Ovary (tissue), 3 donors: ENCODE results near the gene YEATS2.

Experiments
- POLR2A ChIP-seq: fragments of 450-650 bp; IDR thresholded peaks from one replicate; pipeline ENCODE4 v1.6.1; 2017; ENCODE audit warnings: antibody characterized with exemption, mild to moderate bottlenecking, moderate library complexity
- TF ChIP-seq, protein P1 (sequence below), 3 donors: fragments of 450-650 bp in 2 of 3; fragments of 200-600 bp in 1 of 3; IDR thresholded peaks; one replicate each; pipeline versions ENCODE4 v1.5.1 to v1.8.0; 2016 to 2022; ENCODE audit warnings: antibody characterized with exemption in 3 of 3, mild to moderate bottlenecking in 1 of 3
- donor health status: DM: no; HTN: no; CAD: no.

DNA sequence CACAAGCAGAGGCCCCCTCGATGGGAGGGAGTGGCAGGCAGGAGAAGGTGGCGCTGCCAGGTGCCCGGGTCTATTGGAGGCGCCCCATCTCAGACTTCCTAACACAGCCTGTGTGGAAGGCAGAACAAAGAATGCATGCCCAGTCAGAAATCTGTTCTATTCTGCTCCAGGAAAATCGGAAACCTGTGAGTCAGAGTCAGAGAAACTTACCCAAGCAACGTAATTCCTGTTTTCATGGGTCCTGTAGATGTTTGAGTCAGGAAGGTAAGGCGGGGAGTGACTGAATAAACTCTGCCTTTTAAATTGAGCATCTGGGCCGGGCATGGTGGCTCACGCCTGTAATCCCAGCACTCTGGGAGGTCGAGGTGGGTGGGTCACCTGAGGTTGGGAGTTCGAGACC, 114.0 kb downstream of the YEATS2 start:
- TF ChIP-seq, protein P1, sequence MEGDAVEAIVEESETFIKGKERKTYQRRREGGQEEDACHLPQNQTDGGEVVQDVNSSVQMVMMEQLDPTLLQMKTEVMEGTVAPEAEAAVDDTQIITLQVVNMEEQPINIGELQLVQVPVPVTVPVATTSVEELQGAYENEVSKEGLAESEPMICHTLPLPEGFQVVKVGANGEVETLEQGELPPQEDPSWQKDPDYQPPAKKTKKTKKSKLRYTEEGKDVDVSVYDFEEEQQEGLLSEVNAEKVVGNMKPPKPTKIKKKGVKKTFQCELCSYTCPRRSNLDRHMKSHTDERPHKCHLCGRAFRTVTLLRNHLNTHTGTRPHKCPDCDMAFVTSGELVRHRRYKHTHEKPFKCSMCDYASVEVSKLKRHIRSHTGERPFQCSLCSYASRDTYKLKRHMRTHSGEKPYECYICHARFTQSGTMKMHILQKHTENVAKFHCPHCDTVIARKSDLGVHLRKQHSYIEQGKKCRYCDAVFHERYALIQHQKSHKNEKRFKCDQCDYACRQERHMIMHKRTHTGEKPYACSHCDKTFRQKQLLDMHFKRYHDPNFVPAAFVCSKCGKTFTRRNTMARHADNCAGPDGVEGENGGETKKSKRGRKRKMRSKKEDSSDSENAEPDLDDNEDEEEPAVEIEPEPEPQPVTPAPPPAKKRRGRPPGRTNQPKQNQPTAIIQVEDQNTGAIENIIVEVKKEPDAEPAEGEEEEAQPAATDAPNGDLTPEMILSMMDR (IDR thresholded peaks at IDR 0.05) = no peak
- no peak for TF ChIP-seq POLR2A
